ENCODE results near the gene JAZF1. TPM values are rescaled to one million over a fixed set of nuclear protein-coding genes. Genes with fewer than 3 reads are reported as not detected.
"Not testable (repeated sequence)": the region's sequence is repeated elsewhere in the genome, so short reads cannot be mapped to it uniquely, and the experiment has no call there.

Gene JAZF1
- total RNA-seq, 8 experiments from 2014 or later: 6.5 to 68.8 (median 17.6) TPM

GRCh38 chr7:27930910-27931476 is 249.6 kb downstream of the JAZF1 start:
- H3K4me3 ChIP-seq: no peak overlapping the region
- in situ Hi-C loops (cut with MboI; ENCODE audit: low pct_unique_long_range_greater_than_20kb in 2 of 9, low sequenced_read_pairs in 9 of 9, unreplicated experiment in 9 of 9): loop anchor here in 1 of 9 experiments (25.0 kb wide), 1 partner anchor 744 kb away; the partner anchor contains the start of gene HOXA11
- no peaks in the 10 kb centered on the region for H3K4me1 ChIP-seq (replicated peaks in 1 of 2)
- no peak overlapping the region for H3K27ac ChIP-seq
- no peak for ATAC-seq (replicated peaks in 6 of 8)

DNA sequence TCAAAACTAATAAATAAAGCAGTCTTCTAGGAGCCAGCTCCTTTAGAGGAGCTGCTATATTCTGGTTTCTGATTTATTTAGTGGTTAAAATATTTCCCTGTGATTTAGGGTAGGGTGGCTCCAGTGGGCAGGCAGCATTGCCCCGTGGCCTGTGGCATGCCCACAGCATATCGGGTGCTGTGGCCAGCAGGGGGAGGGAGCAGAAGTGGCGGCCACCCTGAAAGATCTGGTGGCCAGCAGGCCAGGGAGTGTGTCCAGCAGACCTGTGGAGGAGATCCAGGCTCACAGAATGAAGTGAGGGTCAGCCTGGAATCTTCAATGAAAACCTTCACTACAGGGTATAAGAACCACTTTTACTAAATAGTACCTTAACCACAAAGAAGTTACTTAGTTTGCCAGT is 251.5 kb downstream of the JAZF1 start:
- in situ Hi-C loops (cut with MboI; ENCODE audit: low pct_unique_long_range_greater_than_20kb in 2 of 9, low sequenced_read_pairs in 9 of 9, unreplicated experiment in 9 of 9): loop anchor here in 2 of 9 experiments (10.0 to 25.0 kb wide), 2 partner anchors 734 to 742 kb away; partner anchors contain the start of gene HOXA11 (in 1 of the 2)
- H3K27ac ChIP-seq: no peak overlapping the region
- no peak overlapping the region for H3K4me3 ChIP-seq
- no peak for ATAC-seq (replicated peaks in 6 of 8)
- H3K4me1 ChIP-seq (replicated peaks in 1 of 2): no peaks in the 10 kb centered on the region
- whole genome bisulfite sequencing, 10 experiments: 33 to 100% (median 100%) methylated on average over 1 to 3 of the region's 3 CpGs; no CpG with 5 or more reads in 5 of the 10 experiments

- in situ Hi-C loops (cut with MboI; ENCODE audit: low pct_unique_long_range_greater_than_20kb in 2 of 9, low sequenced_read_pairs in 9 of 9, unreplicated experiment in 9 of 9): loop anchor here in 2 of 9 experiments (10.0 to 25.0 kb wide), 2 partner anchors 733 to 741 kb away; partner anchors contain the start of gene HOXA11 (in 1 of the 2)
- Histone ChIP-seq H3K4me3 (no peak overlapping the region), H3K4me1 (replicated peaks in 1 of 2) (no peaks in the 10 kb centered on the region), H3K27ac (no peak overlapping the region)
- no peak for ATAC-seq (replicated peaks in 6 of 8)
Measured at GRCh38 chr7:27928001-27928400, 252.6 kb downstream of the JAZF1 start.

- H3K27ac ChIP-seq: no peak overlapping the region
- ATAC-seq (replicated peaks in 6 of 8): no peak
- 67 to 100% (median 93%) methylated on average over 1 to 6 of the region's 6 CpGs; no CpG with 5 or more reads in 1 of the 10 experiments for WGBS, 10 experiments
- H3K4me1 ChIP-seq (replicated peaks in 1 of 2): peaks cover 0 to 3% of the 10 kb centered on the region in 2 donors
- no peak overlapping the region for H3K4me3 ChIP-seq
- in situ Hi-C loops (cut with MboI; ENCODE audit: low pct_unique_long_range_greater_than_20kb in 2 of 9, low sequenced_read_pairs in 9 of 9, unreplicated experiment in 9 of 9): loop anchor here in 2 of 9 experiments (10.0 to 25.0 kb wide), 2 partner anchors 731 to 738 kb away; partner anchors contain the start of gene HOXA11 (in 1 of the 2)
Measured at GRCh38 chr7:27925573-27926201, 254.9 kb downstream of the JAZF1 start.

GRCh38 chr7:27923642-27923980 is 257.0 kb downstream of the JAZF1 start:
- Histone ChIP-seq H3K4me1 (replicated peaks in 1 of 2) (peaks cover 0 to 3% of the 10 kb centered on the region in 2 donors), H3K4me3 (no peak overlapping the region), H3K27ac (no peak overlapping the region)
- ATAC-seq (replicated peaks in 6 of 8): no peak
- in situ Hi-C loops (cut with MboI; ENCODE audit: low pct_unique_long_range_greater_than_20kb in 2 of 9, low sequenced_read_pairs in 9 of 9, unreplicated experiment in 9 of 9): loop anchor here in 4 of 9 experiments (10.0 to 25.0 kb wide), 4 partner anchors 236 to 736 kb away; partner anchors contain the start of genes HOXA13 (in 2 of the 4) and HOXA11 (in 1 of the 4)
- WGBS, 10 experiments: 33 to 92% (median 75%) methylated on average over 1 to 3 of the region's 4 CpGs; no CpG with 5 or more reads in 1 of the 10 experiments

GRCh38 chr7:27922907-27923641 is 257.5 kb downstream of the JAZF1 start:
- 5 to 93% (median 61%) methylated on average over 1 to 11 of the region's 14 CpGs for WGBS, 10 experiments
- in situ Hi-C loops (cut with MboI; ENCODE audit: low pct_unique_long_range_greater_than_20kb in 2 of 9, low sequenced_read_pairs in 9 of 9, unreplicated experiment in 9 of 9): loop anchor here in 4 of 9 experiments (10.0 to 25.0 kb wide), 4 partner anchors 236 to 736 kb away; partner anchors contain the start of genes HOXA13 (in 2 of the 4) and HOXA11 (in 1 of the 4)
- no peak overlapping the region for H3K27ac ChIP-seq
- no peak overlapping the region for H3K4me3 ChIP-seq
- ATAC-seq (replicated peaks in 6 of 8): peak in 1 of 8 experiments; percentile 19
- peaks cover 0 to 3% of the 10 kb centered on the region in 2 donors for H3K4me1 ChIP-seq (replicated peaks in 1 of 2)

DNA sequence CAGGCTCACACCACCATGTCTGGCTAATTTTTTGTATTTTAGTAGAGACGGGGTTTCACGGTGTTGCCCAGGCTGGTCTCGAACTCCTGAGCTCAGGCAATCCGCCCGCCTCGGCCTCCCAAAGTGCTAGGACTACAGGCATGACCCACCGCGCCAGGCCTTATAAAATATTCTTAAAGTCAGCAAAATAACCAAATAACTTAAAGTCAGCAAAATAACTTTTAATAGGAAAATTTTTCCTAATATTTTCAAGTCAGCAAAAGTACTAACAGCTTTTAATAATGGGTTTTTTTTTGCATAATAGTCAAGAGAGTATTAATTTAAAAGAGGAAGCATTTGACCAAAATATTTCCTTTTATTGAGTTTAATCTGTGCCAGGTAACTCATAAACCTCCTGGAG is 258.2 kb downstream of the JAZF1 start:
- ATAC-seq (replicated peaks in 6 of 8); H3K27ac ChIP-seq; H3K4me3 ChIP-seq; H3K4me1 ChIP-seq (replicated peaks in 1 of 2): not testable (repeated sequence)
- in situ Hi-C loops (cut with MboI; ENCODE audit: low pct_unique_long_range_greater_than_20kb in 2 of 9, low sequenced_read_pairs in 9 of 9, unreplicated experiment in 9 of 9): loop anchor here in 4 of 9 experiments (10.0 to 25.0 kb wide), 4 partner anchors 235 to 735 kb away; partner anchors contain the start of genes HOXA13 (in 2 of the 4) and HOXA11 (in 1 of the 4)
- WGBS, 10 experiments: 92 to 100% (median 94%) methylated on average over 1 to 6 of the region's 8 CpGs; no CpG with 5 or more reads in 3 of the 10 experiments

DNA sequence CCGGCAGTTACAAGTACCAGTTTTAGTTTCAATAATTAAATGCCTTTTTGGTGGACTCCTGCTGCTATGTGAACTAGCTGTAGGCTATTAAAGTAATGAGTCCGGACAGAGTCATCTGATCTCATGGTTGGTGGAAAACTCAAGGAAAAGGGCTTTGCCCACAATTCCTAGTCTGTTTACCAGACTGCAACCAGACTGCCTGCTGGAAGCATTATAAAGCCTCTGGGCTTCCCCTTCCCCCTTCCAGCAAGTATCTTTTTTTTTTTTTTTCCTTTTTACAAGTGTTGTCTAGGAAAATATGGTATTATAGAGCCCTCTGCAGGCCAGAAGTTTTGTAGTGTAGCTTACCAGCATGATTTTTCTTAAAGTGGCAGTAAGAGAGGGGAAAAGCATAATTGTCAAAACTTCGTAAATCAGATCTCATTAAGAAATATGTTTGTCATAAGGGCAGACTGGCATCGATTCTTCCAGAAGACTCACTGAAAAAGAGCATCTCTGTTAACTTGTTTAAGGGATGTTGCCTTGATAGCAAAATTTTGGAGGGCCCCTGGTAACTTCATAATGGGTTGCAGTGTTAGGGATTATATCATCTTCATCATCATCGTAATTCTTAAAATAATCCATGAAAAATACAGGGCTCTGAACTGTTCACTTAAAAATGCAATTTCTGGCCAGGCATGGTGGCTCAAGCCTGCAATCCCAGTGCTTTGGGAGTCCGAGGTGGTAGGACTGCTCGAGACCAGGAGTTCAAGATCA is 259.3 kb downstream of the JAZF1 start:
- in situ Hi-C loops (cut with MboI; ENCODE audit: low pct_unique_long_range_greater_than_20kb in 2 of 9, low sequenced_read_pairs in 9 of 9, unreplicated experiment in 9 of 9): loop anchor here in 4 of 9 experiments (10.0 to 25.0 kb wide), 4 partner anchors 234 to 734 kb away; partner anchors contain the start of genes HOXA13 (in 2 of the 4) and HOXA11 (in 1 of the 4)

DNA sequence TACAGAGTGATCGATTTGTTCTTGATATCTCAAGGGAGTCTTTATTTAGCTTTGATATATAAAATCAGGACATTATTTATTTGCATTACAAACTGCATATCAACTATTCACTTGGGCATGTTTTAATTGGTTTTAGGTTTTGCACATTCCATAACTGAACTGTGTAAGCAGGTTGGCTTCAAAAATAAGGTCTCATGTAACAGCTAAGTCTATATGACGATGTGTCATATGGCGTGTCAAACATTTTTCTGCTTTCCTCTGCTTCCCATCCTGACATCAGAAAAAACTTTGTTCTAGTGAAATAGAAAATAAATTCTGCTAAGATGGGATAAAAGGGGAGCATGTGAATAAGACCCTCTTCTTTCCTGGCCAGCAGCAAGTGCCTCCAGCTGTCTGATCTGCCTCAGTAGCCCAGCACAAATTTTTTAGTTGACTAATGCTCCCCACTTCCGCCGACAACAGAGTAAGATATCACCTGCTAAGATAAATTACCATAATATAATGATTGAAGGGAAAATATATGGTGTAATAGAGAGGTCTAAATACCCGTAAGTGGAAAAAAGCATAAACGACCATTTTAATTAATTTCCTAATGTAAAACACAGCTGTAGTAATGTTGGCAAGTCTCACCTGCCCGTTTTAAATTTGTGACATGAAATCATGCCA is 260.2 kb downstream of the JAZF1 start:
- WGBS, 10 experiments: 52 to 100% (median 77%) methylated on average over 1 to 8 of the region's 8 CpGs
- no peak for ATAC-seq (replicated peaks in 6 of 8)
- in situ Hi-C loops (cut with MboI; ENCODE audit: low pct_unique_long_range_greater_than_20kb in 2 of 9, low sequenced_read_pairs in 9 of 9, unreplicated experiment in 9 of 9): loop anchor here in 4 of 9 experiments (10.0 to 25.0 kb wide), 4 partner anchors 233 to 733 kb away; partner anchors contain the start of genes HOXA13 (in 2 of the 4) and HOXA11 (in 1 of the 4)
- Histone ChIP-seq H3K27ac (no peak overlapping the region), H3K4me3 (no peak overlapping the region), H3K4me1 (replicated peaks in 1 of 2) (peaks cover 0 to 3% of the 10 kb centered on the region in 2 donors)

More for the DNA sequence above, 259.3 kb downstream of the JAZF1 start:
- WGBS, 10 experiments: 0 to 92% (median 49%) methylated on average over 1 to 7 of the region's 7 CpGs
- no peak overlapping the region for H3K27ac ChIP-seq
- H3K4me3 ChIP-seq: no peak overlapping the region
- H3K4me1 ChIP-seq (replicated peaks in 1 of 2): peaks cover 0 to 3% of the 10 kb centered on the region in 2 donors
- ATAC-seq (replicated peaks in 6 of 8): peak; percentile 81 to 98 (median 88)

GRCh38 chr7:27918503-27918902 is 262.1 kb downstream of the JAZF1 start:
- Histone ChIP-seq H3K4me1 (replicated peaks in 1 of 2) (peaks cover 0 to 3% of the 10 kb centered on the region in 2 donors), H3K4me3 (no peak overlapping the region), H3K27ac (no peak overlapping the region)
- WGBS, 10 experiments: 60 to 100% (median 83%) methylated on average over 1 of the region's 1 CpG; no CpG with 5 or more reads in 2 of the 10 experiments
- in situ Hi-C loops (cut with MboI; ENCODE audit: low pct_unique_long_range_greater_than_20kb in 2 of 9, low sequenced_read_pairs in 9 of 9, unreplicated experiment in 9 of 9): loop anchor here in 4 of 9 experiments (25.0 kb wide), 3 partner anchors 231 to 731 kb away; partner anchors contain the start of genes HOXA13 (in 2 of the 4) and HOXA11 (in 1 of the 4)
- ATAC-seq (replicated peaks in 6 of 8): no peak

DNA sequence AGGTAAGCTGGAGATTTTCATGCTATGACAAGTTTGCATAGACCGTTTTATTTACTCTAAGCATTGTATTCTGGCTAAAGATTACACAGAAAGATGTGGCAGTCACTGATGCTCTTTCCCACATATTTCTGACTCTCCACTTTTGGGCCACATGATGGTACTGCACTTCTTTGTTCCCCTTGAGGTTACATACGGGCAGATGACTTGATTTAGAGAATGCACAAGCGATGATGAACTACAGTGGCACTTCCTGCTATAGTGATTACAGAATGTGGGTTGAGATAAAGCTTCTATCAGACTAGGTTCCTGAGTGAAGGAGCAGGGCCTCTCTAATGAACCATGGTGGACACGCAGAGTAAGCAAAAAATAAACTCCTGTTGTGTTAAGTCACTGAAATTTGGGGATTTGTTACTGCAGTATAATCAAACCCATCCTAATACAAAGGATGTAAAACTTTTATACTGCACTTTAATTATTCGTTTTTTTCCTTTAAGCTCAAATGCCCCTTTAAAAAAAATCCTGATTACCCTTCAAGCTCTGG is 262.8 kb downstream of the JAZF1 start:
- H3K4me1 ChIP-seq (replicated peaks in 1 of 2): peaks cover 0 to 3% of the 10 kb centered on the region in 2 donors
- WGBS, 10 experiments: 42 to 100% (median 79%) methylated on average over 1 to 5 of the region's 5 CpGs
- in situ Hi-C loops (cut with MboI; ENCODE audit: low pct_unique_long_range_greater_than_20kb in 2 of 9, low sequenced_read_pairs in 9 of 9, unreplicated experiment in 9 of 9): loop anchor here in 4 of 9 experiments (25.0 kb wide), 3 partner anchors 231 to 731 kb away; partner anchors contain the start of genes HOXA13 (in 2 of the 4) and HOXA11 (in 1 of the 4)
- H3K27ac ChIP-seq: no peak overlapping the region
- ATAC-seq (replicated peaks in 6 of 8): no peak
- no peak overlapping the region for H3K4me3 ChIP-seq
